HUES64 (cell line): ENCODE data around the gene MICAL2.

Experiments used
- H3K27ac ChIP-seq: 2 replicates; pipeline ENCODE4 v1.7.0; 2013; ENCODE audit warnings: low read depth, low read length, inconsistent platforms
- H3K27me3 ChIP-seq: 2 replicates; pipeline ENCODE4 v1.6.1; 2013; ENCODE audit warnings: mild to moderate bottlenecking, low read length; ENCODE audit not compliant: insufficient read depth
- H3K36me3 ChIP-seq: 2 replicates; pipeline ENCODE4 v1.6.1; 2013; ENCODE audit warnings: mild to moderate bottlenecking, low read length; ENCODE audit not compliant: insufficient read depth
- H3K4me1 ChIP-seq: 2 replicates; pipeline ENCODE4 v1.6.1; 2013; ENCODE audit warnings: mild to moderate bottlenecking, low read length, moderate library complexity; ENCODE audit not compliant: insufficient read depth
- H3K4me3 ChIP-seq: 2 replicates; pipeline ENCODE4 v1.5.1; 2013; ENCODE audit warnings: mild to moderate bottlenecking, low read length, moderate library complexity
- H3K9ac ChIP-seq: 2 replicates; pipeline ENCODE4 v1.6.1; 2013; ENCODE audit warnings: mild to moderate bottlenecking, low read depth, low read length
- H3K9me3 ChIP-seq: 2 replicates; pipeline ENCODE4 v1.6.1; 2013; ENCODE audit warnings: low read depth, low read length; ENCODE audit not compliant: insufficient read depth
- WGBS: fragments of 150-250, 120-280 bp; methylation state at CpG from one replicate; pipeline ENCODE4 v1.1.7; 2013; ENCODE audit warnings: missing lambda C conversion rate; 5-methylcytosine and 5-hydroxymethylcytosine counted together

Gene MICAL2

GRCh38 chr11:12212174-12212820 lies 101.9 kb downstream of the MICAL2 start:
- Histone ChIP-seq H3K36me3 (no peaks in the 10 kb centered on the region), H3K27me3 (no peaks in the 10 kb centered on the region), H3K9ac (no peak overlapping the region), H3K9me3 (no peaks in the 10 kb centered on the region), H3K4me3 (no peak overlapping the region), H3K4me1 (0 out of 2 replicates have a peak, but pooled peaks cover 6% of the 10 kb centered on the region), H3K27ac (no peak overlapping the region)
- WGBS, result over 99% methylated on average over 6 of the region's 7 CpGs

GRCh38 chr11:12212821-12213185 lies 102.4 kb downstream of the MICAL2 start:
- Histone ChIP-seq H3K9me3 (no peaks in the 10 kb centered on the region), H3K4me1 (0 out of 2 replicates have a peak, but pooled peaks cover 6% of the 10 kb centered on the region), H3K9ac (no peak overlapping the region), H3K27me3 (no peaks in the 10 kb centered on the region), H3K4me3 (no peak overlapping the region), H3K27ac (no peak overlapping the region), H3K36me3 (no peaks in the 10 kb centered on the region)
- 94% methylated on average over 5 of the region's 5 CpGs for WGBS

- Histone ChIP-seq H3K9me3 (no peaks in the 10 kb centered on the region), H3K27me3 (no peaks in the 10 kb centered on the region), H3K4me3 (no peak overlapping the region), H3K36me3 (no peaks in the 10 kb centered on the region), H3K27ac (no peak overlapping the region), H3K4me1 (0 out of 2 replicates have a peak, but pooled peaks cover 6% of the 10 kb centered on the region), H3K9ac (no peak overlapping the region)
- 84% methylated on average over 4 of the region's 5 CpGs for WGBS
These were observed 103.5 kb downstream of the MICAL2 start for GRCh38 chr11:12213883-12214282.

- H3K27me3 ChIP-seq, result no peaks in the 10 kb centered on the region
- H3K36me3 ChIP-seq, result no peaks in the 10 kb centered on the region
- H3K9ac ChIP-seq, result no peak overlapping the region
- 0 out of 2 replicates have a peak, but pooled peaks cover 6% of the 10 kb centered on the region for H3K4me1 ChIP-seq
- H3K27ac ChIP-seq, result no peak overlapping the region
- no peaks in the 10 kb centered on the region for H3K9me3 ChIP-seq
- no peak overlapping the region for H3K4me3 ChIP-seq
These were observed 104.4 kb downstream of the MICAL2 start for GRCh38 chr11:12214751-12215150.

- Histone ChIP-seq H3K9ac (no peak overlapping the region), H3K36me3 (no peaks in the 10 kb centered on the region), H3K9me3 (no peaks in the 10 kb centered on the region), H3K4me3 (no peak overlapping the region), H3K27ac (no peak overlapping the region), H3K27me3 (no peaks in the 10 kb centered on the region), H3K4me1 (0 out of 2 replicates have a peak, but pooled peaks cover 6% of the 10 kb centered on the region)
- WGBS, result 82% methylated on average over 9 of the region's 9 CpGs
These were observed 104.8 kb downstream of the MICAL2 start for GRCh38 chr11:12215181-12215593.

- Histone ChIP-seq H3K9me3 (no peaks in the 10 kb centered on the region), H3K4me3 (no peak overlapping the region), H3K27ac (no peak overlapping the region), H3K9ac (no peak overlapping the region), H3K4me1 (0 out of 2 replicates have a peak, but pooled peaks cover 6% of the 10 kb centered on the region), H3K36me3 (no peaks in the 10 kb centered on the region), H3K27me3 (0 out of 2 replicates have a peak, but pooled peaks cover 2% of the 10 kb centered on the region)
- WGBS, result 96% methylated on average over 10 of the region's 10 CpGs
These were observed 105.7 kb downstream of the MICAL2 start for GRCh38 chr11:12216041-12216451.

- 92% methylated on average over 10 of the region's 10 CpGs for WGBS
- no peaks in the 10 kb centered on the region for H3K9me3 ChIP-seq
- H3K4me1 ChIP-seq, result 0 out of 2 replicates have a peak, but pooled peaks cover 6% of the 10 kb centered on the region
- no peak overlapping the region for H3K4me3 ChIP-seq
- H3K27me3 ChIP-seq, result 0 out of 2 replicates have a peak, but pooled peaks cover 2% of the 10 kb centered on the region
- H3K9ac ChIP-seq, result no peak overlapping the region
- H3K27ac ChIP-seq, result no peak overlapping the region
- H3K36me3 ChIP-seq, result no peaks in the 10 kb centered on the region
These were observed 106.4 kb downstream of the MICAL2 start for GRCh38 chr11:12216671-12217374.

- WGBS, result 95% methylated on average over 4 of the region's 4 CpGs
- no peak overlapping the region for H3K9ac ChIP-seq
- H3K27me3 ChIP-seq, result 0 out of 2 replicates have a peak, but pooled peaks cover 2% of the 10 kb centered on the region
- no peaks in the 10 kb centered on the region for H3K9me3 ChIP-seq
- H3K4me1 ChIP-seq, result 0 out of 2 replicates have a peak, but pooled peaks cover 6% of the 10 kb centered on the region
- H3K4me3 ChIP-seq, result no peak overlapping the region
- no peaks in the 10 kb centered on the region for H3K36me3 ChIP-seq
- no peak overlapping the region for H3K27ac ChIP-seq
These were observed 107.5 kb downstream of the MICAL2 start for GRCh38 chr11:12217879-12218278.

- 0 out of 2 replicates have a peak, but pooled peaks cover 6% of the 10 kb centered on the region for H3K4me1 ChIP-seq
These were observed 108.5 kb downstream of the MICAL2 start for GRCh38 chr11:12218909-12219308.

GRCh38 chr11:12219757-12220156 lies 109.4 kb downstream of the MICAL2 start:
- H3K9ac ChIP-seq, result no peak overlapping the region
- 0 out of 2 replicates have a peak, but pooled peaks cover 2% of the 10 kb centered on the region for H3K27me3 ChIP-seq
- no peaks in the 10 kb centered on the region for H3K36me3 ChIP-seq
- WGBS, result 94% methylated on average over 6 of the region's 6 CpGs
- no peak overlapping the region for H3K4me3 ChIP-seq
- H3K4me1 ChIP-seq, result 0 out of 2 replicates have a peak, but pooled peaks cover 6% of the 10 kb centered on the region
- H3K9me3 ChIP-seq, result no peaks in the 10 kb centered on the region
- H3K27ac ChIP-seq, result no peak overlapping the region

More at GRCh38 chr11:12218909-12219308, 108.5 kb downstream of the MICAL2 start:
- 93% methylated on average over 4 of the region's 4 CpGs for WGBS
- 0 out of 2 replicates have a peak, but pooled peaks cover 2% of the 10 kb centered on the region for H3K27me3 ChIP-seq
- H3K9ac ChIP-seq, result no peak overlapping the region
- no peak overlapping the region for H3K27ac ChIP-seq
- no peaks in the 10 kb centered on the region for H3K36me3 ChIP-seq
- H3K9me3 ChIP-seq, result no peaks in the 10 kb centered on the region
- H3K4me3 ChIP-seq, result no peak overlapping the region

GRCh38 chr11:12220305-12220704 lies 109.9 kb downstream of the MICAL2 start:
- Histone ChIP-seq H3K27me3 (0 out of 2 replicates have a peak, but pooled peaks cover 2% of the 10 kb centered on the region), H3K4me1 (0 out of 2 replicates have a peak, but pooled peaks cover 2% of the 10 kb centered on the region), H3K36me3 (no peaks in the 10 kb centered on the region), H3K4me3 (no peak overlapping the region), H3K9ac (no peak overlapping the region), H3K27ac (no peak overlapping the region), H3K9me3 (no peaks in the 10 kb centered on the region)
- 94% methylated on average over 11 of the region's 11 CpGs for WGBS
